T-helper 1 cell treated with Interleukin-12 subunit alpha and Interleukin-12 subunit beta and Interleukin-4 antibody, amounts not matched to agents 30 ng/mL and 1 ng/mL, for 36 hours (primary cell): ENCODE measurements around the gene C4orf51. TPM values are rescaled to one million over a fixed set of nuclear protein-coding genes. Genes with fewer than 3 reads are reported as not detected.

Source experiments
- intact Hi-C: fragments of 100-400 bp; cut with micrococcal nuclease; formaldehyde crosslinking; loops from one replicate; pipeline ENCODE4 v1.15.1; 2024
- total RNA-seq: library from RNA; stranded (reverse); gene quantifications from 2 replicates; pipeline ENCODE4 v1.2.3, GENCODE V29; 2022

C4orf51 gene
- total RNA-seq, 1 donor from 2014 or later, result not detected

- intact Hi-C loops, result no loop called here
Observed at GRCh38 chr4:145755802-145756201, 75.9 kb downstream of the C4orf51 start.

DNA sequence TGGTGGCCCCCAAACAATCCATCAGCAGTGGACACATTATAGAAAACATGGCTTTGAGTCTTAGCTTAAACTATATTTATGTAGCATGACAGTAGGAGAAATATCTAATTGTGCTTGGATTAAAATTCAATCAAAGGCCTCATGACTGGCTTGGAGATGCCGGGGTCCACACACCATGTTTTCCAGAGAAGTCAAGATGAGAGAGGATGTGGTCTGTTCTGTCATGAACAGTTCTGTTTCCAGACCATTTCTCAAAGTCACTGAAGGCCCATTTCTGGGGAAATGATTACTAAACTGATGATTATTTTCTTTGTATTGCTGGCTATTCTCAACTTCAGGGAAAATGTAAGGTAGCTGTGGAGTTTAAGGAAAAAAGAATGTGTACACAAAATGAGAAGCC, 76.3 kb downstream of the C4orf51 start:
- intact Hi-C loops, result no loop called here

- intact Hi-C loops, result no loop called here
Observed at GRCh38 chr4:145757188-145757587, 77.2 kb downstream of the C4orf51 start.

DNA sequence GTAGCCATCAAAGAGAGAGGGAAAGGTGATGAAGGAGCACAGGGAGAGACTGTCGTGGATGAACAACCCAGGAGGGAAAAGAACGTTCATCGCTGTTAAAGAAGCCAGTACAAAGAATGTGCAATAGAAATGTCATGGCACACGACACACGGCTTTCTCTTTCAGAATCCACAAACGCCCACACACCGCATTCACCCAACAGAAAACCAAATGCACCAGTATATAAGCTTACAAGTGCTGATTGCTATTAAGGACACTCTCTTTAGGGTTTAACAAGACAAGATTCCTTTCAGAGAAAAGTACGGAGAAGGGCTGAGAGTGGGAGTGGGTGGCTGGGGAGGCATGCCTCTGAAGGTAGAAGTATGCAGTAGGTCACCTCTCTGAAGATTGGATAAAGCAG, 80.2 kb downstream of the C4orf51 start:
- intact Hi-C loops, result no loop called here

- intact Hi-C loops, result no loop called here
Observed at GRCh38 chr4:145760961-145761929, 81.3 kb downstream of the C4orf51 start.

GRCh38 chr4:145762719-145763118, 82.8 kb downstream of the C4orf51 start:
- intact Hi-C loops, result no loop called here

- intact Hi-C loops, result no loop called here
Observed at GRCh38 chr4:145763399-145763798, 83.5 kb downstream of the C4orf51 start.

DNA sequence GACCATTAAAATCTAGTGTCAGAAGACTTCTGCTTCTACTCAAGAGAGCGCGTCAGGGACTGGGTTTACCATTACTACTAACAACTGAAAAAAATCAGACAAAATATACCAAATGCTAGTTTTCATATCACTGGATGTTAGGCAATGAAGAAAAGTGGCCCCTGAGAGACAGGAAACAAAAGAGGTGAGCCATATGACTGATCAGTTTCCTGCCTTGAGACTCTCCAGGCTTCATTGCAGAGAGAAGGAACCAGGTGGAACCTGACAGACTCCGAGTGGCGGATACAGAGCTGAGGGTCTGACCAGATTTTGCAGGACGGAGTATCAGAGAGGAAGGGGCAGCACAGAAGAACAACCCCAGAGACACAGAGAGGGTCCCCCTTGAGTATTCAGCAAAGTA, 86.3 kb downstream of the C4orf51 start:
- intact Hi-C loops, result no loop called here

DNA sequence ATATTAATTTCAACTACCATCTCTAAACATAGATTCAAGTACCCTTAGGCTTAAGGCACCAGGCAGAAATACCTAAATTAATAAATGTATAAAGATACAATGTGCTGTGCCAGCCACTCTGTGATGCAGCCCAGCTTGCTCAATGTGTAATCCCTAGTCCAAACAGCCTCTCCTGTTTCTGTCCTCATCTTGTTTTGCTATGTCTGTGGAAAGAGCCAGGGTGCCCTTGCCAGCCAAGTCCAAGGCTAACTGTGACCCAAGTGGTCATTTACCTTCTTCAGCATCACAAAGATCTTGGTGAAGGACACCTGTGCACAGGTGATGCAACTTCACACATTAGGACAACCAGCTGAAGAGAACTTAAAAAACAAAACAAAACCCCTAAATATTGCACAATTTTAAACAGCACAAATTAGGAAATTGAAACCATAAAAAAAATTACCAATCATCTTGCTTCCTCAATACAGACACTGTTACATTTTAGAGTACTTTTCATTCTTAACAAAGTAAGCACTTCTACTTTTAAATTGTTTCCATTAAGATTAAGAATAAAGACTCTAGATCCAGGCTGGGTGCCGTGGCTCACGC, 89.6 kb downstream of the C4orf51 start:
- intact Hi-C loops, result no loop called here

GRCh38 chr4:145770124-145770523, 90.2 kb downstream of the C4orf51 start:
- intact Hi-C loops, result no loop called here

GRCh38 chr4:145772347-145772746, 92.4 kb downstream of the C4orf51 start:
- intact Hi-C loops, result no loop called here

DNA sequence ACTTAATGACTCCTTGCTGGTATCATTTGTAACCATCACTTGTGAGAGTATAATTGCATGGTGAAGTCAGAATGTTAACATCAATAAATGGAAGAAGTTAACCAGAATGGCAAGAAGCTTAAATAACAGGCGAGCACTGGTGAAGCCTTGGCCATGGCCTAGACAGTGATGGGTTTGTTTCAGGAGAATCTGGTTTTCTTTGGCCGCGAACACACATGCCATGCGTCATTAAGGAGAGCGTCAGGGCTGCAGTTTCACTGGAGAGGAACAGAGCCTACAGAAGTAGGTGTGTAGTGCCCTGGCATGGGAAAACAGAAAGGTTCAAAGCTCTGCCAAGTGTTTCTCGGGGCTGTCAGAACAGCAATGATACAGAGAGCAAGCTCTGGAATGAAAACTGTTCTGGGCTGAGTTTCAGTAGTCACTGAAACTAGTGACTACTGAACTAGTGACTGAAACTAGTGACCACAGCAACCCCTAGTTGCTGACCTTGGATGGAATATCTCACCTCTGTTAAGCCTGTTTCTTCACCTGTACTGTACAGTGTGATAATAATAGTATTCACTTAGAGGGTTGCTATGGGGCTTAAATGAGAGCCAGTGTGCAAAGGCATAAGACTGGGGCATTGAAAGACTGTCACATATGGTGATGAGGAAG, 93.8 kb downstream of the C4orf51 start:
- intact Hi-C loops, result no loop called here

DNA sequence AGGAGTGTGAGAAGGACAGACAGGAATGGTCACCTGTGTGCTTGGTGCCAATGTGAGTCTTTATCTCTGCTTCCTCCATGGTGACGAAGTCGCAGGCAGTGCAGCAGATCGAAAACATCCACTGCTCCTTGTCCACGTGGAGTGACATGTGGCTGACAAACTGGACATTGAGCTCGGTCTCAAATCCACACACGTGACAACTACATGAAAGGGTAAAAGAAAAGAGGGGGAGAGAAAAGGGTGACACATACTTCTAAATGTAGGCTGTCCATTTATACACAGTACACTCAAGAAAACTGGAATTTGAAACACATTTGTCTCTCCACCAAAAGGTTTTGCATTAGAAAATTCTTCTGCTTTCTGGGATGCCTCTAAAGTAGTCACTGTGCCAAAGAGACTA, 94.5 kb downstream of the C4orf51 start:
- intact Hi-C loops, result no loop called here

- intact Hi-C loops, result no loop called here
Observed at GRCh38 chr4:145775406-145775805, 95.5 kb downstream of the C4orf51 start.

GRCh38 chr4:145776208-145776607, 96.3 kb downstream of the C4orf51 start:
- intact Hi-C loops, result no loop called here

DNA sequence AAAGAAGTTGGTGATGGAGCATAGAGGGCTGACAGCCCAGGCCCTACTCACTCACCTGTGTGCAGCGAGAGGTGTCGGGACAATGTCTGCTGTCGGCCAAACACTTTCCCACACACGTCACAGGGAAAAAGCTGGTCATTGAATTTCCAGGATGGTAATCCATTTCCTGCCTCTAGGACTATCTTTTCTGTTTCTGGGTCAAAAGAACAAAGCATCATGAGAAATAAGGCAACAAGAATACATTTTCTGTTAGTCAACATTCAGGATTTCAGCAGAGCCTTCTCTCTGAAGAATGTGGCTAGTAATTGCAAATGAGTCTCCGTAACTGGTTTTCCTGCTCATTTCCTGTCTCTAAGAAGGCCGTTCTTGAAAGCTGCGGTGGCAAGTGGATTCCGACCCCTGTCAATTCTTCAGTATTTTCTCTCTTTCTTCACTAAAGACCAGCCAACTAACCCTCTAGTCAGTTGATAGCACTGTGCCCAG, 99.4 kb downstream of the C4orf51 start:
- intact Hi-C loops, result no loop called here

- intact Hi-C loops, result no loop called here
Observed at GRCh38 chr4:145781351-145781750, 101.4 kb downstream of the C4orf51 start.

Other genes starting within 250 kb of the C4orf51 start
- 0.85 and 1.7 TPM in 2 replicates for gene SMAD1, start 198.3 kb upstream of the C4orf51 start, total RNA-seq
- gene MMAA, start 60.8 kb upstream of the C4orf51 start, total RNA-seq, result 14.0 and 17.5 TPM in 2 replicates